NCI-H774 (cell line): ENCODE measurements around the gene FAM81A.
"Not testable (repeated sequence)": the region's sequence is repeated elsewhere in the genome, so short reads cannot be mapped to it uniquely, and the experiment has no call there.

ENCODE experiments used
- DNase-seq: peaks from one replicate; lab custom pipeline; 2025; lab: John Stamatoyannopoulos, UW

Gene FAM81A

GRCh38 chr15:59437817-59438624 lies at the start of gene FAM81A:
Gene FAM81A, plus strand, starts transcription at chr15:59438186. Its CDS starts 20,441 bp downstream, at chr15:59458627.
- DNase-seq, result peak; percentile 87

- no peak for DNase-seq
Observed at GRCh38 chr15:59388670-59389069, 49.3 kb upstream of the FAM81A start.

GRCh38 chr15:59392299-59392698 lies 45.7 kb upstream of the FAM81A start:
- no peak for DNase-seq

- DNase-seq, result no peak
Observed at GRCh38 chr15:59394166-59394661, 43.8 kb upstream of the FAM81A start.

- no peak for DNase-seq
Observed at GRCh38 chr15:59396211-59396610, 41.8 kb upstream of the FAM81A start.

- no peak for DNase-seq
Observed at GRCh38 chr15:59396679-59397078, 41.3 kb upstream of the FAM81A start.

- DNase-seq, result no peak
Observed at GRCh38 chr15:59398220-59398619, 39.8 kb upstream of the FAM81A start.

- no peak for DNase-seq
Observed at GRCh38 chr15:59399465-59400102, 38.4 kb upstream of the FAM81A start.

GRCh38 chr15:59400103-59400813 lies 37.7 kb upstream of the FAM81A start:
- DNase-seq, result no peak

- DNase-seq, result not testable (repeated sequence)
Observed at GRCh38 chr15:59401051-59401823, 36.7 kb upstream of the FAM81A start.

GRCh38 chr15:59401824-59402569 lies 36.0 kb upstream of the FAM81A start:
- DNase-seq, result peak; percentile 22

GRCh38 chr15:59405079-59405478 lies 32.9 kb upstream of the FAM81A start:
- no peak for DNase-seq

- DNase-seq, result no peak
Observed at GRCh38 chr15:59406446-59406845, 31.5 kb upstream of the FAM81A start.

GRCh38 chr15:59407946-59408345 lies 30.0 kb upstream of the FAM81A start:
- DNase-seq, result no peak

- DNase-seq, result no peak
Observed at GRCh38 chr15:59410391-59410896, 27.5 kb upstream of the FAM81A start.

- no peak for DNase-seq
Observed at GRCh38 chr15:59413577-59413976, 24.4 kb upstream of the FAM81A start.

GRCh38 chr15:59416816-59417215 lies 21.2 kb upstream of the FAM81A start:
- no peak for DNase-seq

GRCh38 chr15:59419170-59419569 lies 18.8 kb upstream of the FAM81A start:
- DNase-seq, result no peak

GRCh38 chr15:59420108-59420507 lies 17.9 kb upstream of the FAM81A start:
- DNase-seq, result no peak

- DNase-seq, result no peak
Observed at GRCh38 chr15:59420986-59421618, 16.9 kb upstream of the FAM81A start.
